Measurements from ENCODE around the gene KANK4.
"Not testable (repeated sequence)": the region's sequence is repeated elsewhere in the genome, so short reads cannot be mapped to it uniquely, and the experiment has no call there.

KANK4 gene

GRCh38 chr1:62240651-62241370 lies 78.4 kb downstream of the KANK4 start:
- Histone ChIP-seq H3K36me3 (ENCODE audit: insufficient read depth, low read length) (no peaks in the 10 kb centered on the region), H3K27me3 (ENCODE audit: control insufficient read depth, insufficient read depth, low read length) (no peaks in the 10 kb centered on the region), H3K9ac (ENCODE audit: low read depth, low read length) (no peak overlapping the region), H3K4me2 (ENCODE audit: low read length) (no peak overlapping the region), H3K4me3 (ENCODE audit: low read length) (no peak overlapping the region), H3K9me3 (replicated peaks; ENCODE audit: low read length) (no peaks in the 10 kb centered on the region), H3K4me1 (ENCODE audit: control insufficient read depth, insufficient read depth, low read length) (peaks cover 13% of the 10 kb centered on the region)

- not testable (repeated sequence) for H3K9ac ChIP-seq (ENCODE audit: low read depth, low read length); H3K27me3 ChIP-seq (ENCODE audit: control insufficient read depth, insufficient read depth, low read length); H3K4me3 ChIP-seq (ENCODE audit: low read length); H3K4me2 ChIP-seq (ENCODE audit: low read length); H3K9me3 ChIP-seq (replicated peaks; ENCODE audit: low read length); H3K36me3 ChIP-seq (ENCODE audit: insufficient read depth, low read length)
- H3K4me1 ChIP-seq (ENCODE audit: control insufficient read depth, insufficient read depth, low read length) = peaks cover 13% of the 10 kb centered on the region
These were observed 79.4 kb downstream of the KANK4 start for GRCh38 chr1:62239652-62240403.

GRCh38 chr1:62238507-62238906 lies 80.7 kb downstream of the KANK4 start:
- Histone ChIP-seq H3K36me3 (ENCODE audit: insufficient read depth, low read length) (no peaks in the 10 kb centered on the region), H3K4me3 (ENCODE audit: low read length) (no peak overlapping the region), H3K4me1 (ENCODE audit: control insufficient read depth, insufficient read depth, low read length) (peaks cover 13% of the 10 kb centered on the region), H3K4me2 (ENCODE audit: low read length) (no peak overlapping the region), H3K9ac (ENCODE audit: low read depth, low read length) (no peak overlapping the region), H3K9me3 (replicated peaks; ENCODE audit: low read length) (no peaks in the 10 kb centered on the region), H3K27me3 (ENCODE audit: control insufficient read depth, insufficient read depth, low read length) (no peaks in the 10 kb centered on the region)

- Histone ChIP-seq H3K4me3 (ENCODE audit: low read length) (no peak overlapping the region), H3K27me3 (ENCODE audit: control insufficient read depth, insufficient read depth, low read length) (no peaks in the 10 kb centered on the region), H3K36me3 (ENCODE audit: insufficient read depth, low read length) (no peaks in the 10 kb centered on the region), H3K4me1 (ENCODE audit: control insufficient read depth, insufficient read depth, low read length) (peaks cover 15% of the 10 kb centered on the region), H3K4me2 (ENCODE audit: low read length) (no peak overlapping the region), H3K9me3 (replicated peaks; ENCODE audit: low read length) (no peaks in the 10 kb centered on the region), H3K9ac (ENCODE audit: low read depth, low read length) (no peak overlapping the region)
These were observed 81.3 kb downstream of the KANK4 start for GRCh38 chr1:62237950-62238374.

GRCh38 chr1:62237361-62237760 lies 81.9 kb downstream of the KANK4 start:
- Histone ChIP-seq H3K9ac (ENCODE audit: low read depth, low read length) (no peak overlapping the region), H3K4me1 (ENCODE audit: control insufficient read depth, insufficient read depth, low read length) (peaks cover 19% of the 10 kb centered on the region), H3K36me3 (ENCODE audit: insufficient read depth, low read length) (no peaks in the 10 kb centered on the region)

GRCh38 chr1:62235576-62235975 lies 83.7 kb downstream of the KANK4 start:
- no peak overlapping the region for H3K4me2 ChIP-seq (ENCODE audit: low read length)
- H3K36me3 ChIP-seq (ENCODE audit: insufficient read depth, low read length) = no peaks in the 10 kb centered on the region
- no peaks in the 10 kb centered on the region for H3K9me3 ChIP-seq (replicated peaks; ENCODE audit: low read length)
- no peaks in the 10 kb centered on the region for H3K27me3 ChIP-seq (ENCODE audit: control insufficient read depth, insufficient read depth, low read length)
- H3K9ac ChIP-seq (ENCODE audit: low read depth, low read length) = no peak overlapping the region
- no peak overlapping the region for H3K4me3 ChIP-seq (ENCODE audit: low read length)
- H3K4me1 ChIP-seq (ENCODE audit: control insufficient read depth, insufficient read depth, low read length) = peaks cover 27% of the 10 kb centered on the region

More at GRCh38 chr1:62237361-62237760, 81.9 kb downstream of the KANK4 start:
- no peaks in the 10 kb centered on the region for H3K27me3 ChIP-seq (ENCODE audit: control insufficient read depth, insufficient read depth, low read length)
- no peaks in the 10 kb centered on the region for H3K9me3 ChIP-seq (replicated peaks; ENCODE audit: low read length)
- no peak overlapping the region for H3K4me3 ChIP-seq (ENCODE audit: low read length)
- H3K4me2 ChIP-seq (ENCODE audit: low read length) = no peak overlapping the region

GRCh38 chr1:62234688-62235087 lies 84.5 kb downstream of the KANK4 start:
- Histone ChIP-seq H3K4me2 (ENCODE audit: low read length) (no peak overlapping the region), H3K36me3 (ENCODE audit: insufficient read depth, low read length) (no peaks in the 10 kb centered on the region), H3K27me3 (ENCODE audit: control insufficient read depth, insufficient read depth, low read length) (no peaks in the 10 kb centered on the region), H3K9ac (ENCODE audit: low read depth, low read length) (no peak overlapping the region), H3K4me3 (ENCODE audit: low read length) (no peak overlapping the region), H3K9me3 (replicated peaks; ENCODE audit: low read length) (no peaks in the 10 kb centered on the region), H3K4me1 (ENCODE audit: control insufficient read depth, insufficient read depth, low read length) (peaks cover 34% of the 10 kb centered on the region)

- peaks cover 40% of the 10 kb centered on the region for H3K4me1 ChIP-seq (ENCODE audit: control insufficient read depth, insufficient read depth, low read length)
- no peak overlapping the region for H3K4me3 ChIP-seq (ENCODE audit: low read length)
- no peaks in the 10 kb centered on the region for H3K9me3 ChIP-seq (replicated peaks; ENCODE audit: low read length)
- H3K9ac ChIP-seq (ENCODE audit: low read depth, low read length) = no peak overlapping the region
- no peak overlapping the region for H3K4me2 ChIP-seq (ENCODE audit: low read length)
- no peaks in the 10 kb centered on the region for H3K36me3 ChIP-seq (ENCODE audit: insufficient read depth, low read length)
- no peaks in the 10 kb centered on the region for H3K27me3 ChIP-seq (ENCODE audit: control insufficient read depth, insufficient read depth, low read length)
These were observed 85.2 kb downstream of the KANK4 start for GRCh38 chr1:62233926-62234450.

GRCh38 chr1:62232871-62233278 lies 86.4 kb downstream of the KANK4 start:
- Histone ChIP-seq H3K36me3 (ENCODE audit: insufficient read depth, low read length) (no peaks in the 10 kb centered on the region), H3K4me2 (ENCODE audit: low read length) (no peak overlapping the region), H3K9ac (ENCODE audit: low read depth, low read length) (no peak overlapping the region), H3K4me1 (ENCODE audit: control insufficient read depth, insufficient read depth, low read length) (peaks cover 39% of the 10 kb centered on the region), H3K27me3 (ENCODE audit: control insufficient read depth, insufficient read depth, low read length) (no peaks in the 10 kb centered on the region), H3K9me3 (replicated peaks; ENCODE audit: low read length) (no peaks in the 10 kb centered on the region), H3K4me3 (ENCODE audit: low read length) (no peak overlapping the region)

GRCh38 chr1:62230718-62231117 lies 88.5 kb downstream of the KANK4 start:
- Histone ChIP-seq H3K4me3 (ENCODE audit: low read length) (no peak overlapping the region), H3K4me1 (ENCODE audit: control insufficient read depth, insufficient read depth, low read length) (peaks cover 29% of the 10 kb centered on the region), H3K4me2 (ENCODE audit: low read length) (no peak overlapping the region), H3K36me3 (ENCODE audit: insufficient read depth, low read length) (no peaks in the 10 kb centered on the region), H3K9me3 (replicated peaks; ENCODE audit: low read length) (no peaks in the 10 kb centered on the region), H3K9ac (ENCODE audit: low read depth, low read length) (no peak overlapping the region), H3K27me3 (ENCODE audit: control insufficient read depth, insufficient read depth, low read length) (no peaks in the 10 kb centered on the region)

GRCh38 chr1:62229932-62230331 lies 89.3 kb downstream of the KANK4 start:
- peaks cover 29% of the 10 kb centered on the region for H3K4me1 ChIP-seq (ENCODE audit: control insufficient read depth, insufficient read depth, low read length)
- no peaks in the 10 kb centered on the region for H3K36me3 ChIP-seq (ENCODE audit: insufficient read depth, low read length)
- H3K9me3 ChIP-seq (replicated peaks; ENCODE audit: low read length) = no peaks in the 10 kb centered on the region
- H3K4me3 ChIP-seq (ENCODE audit: low read length) = no peak overlapping the region
- H3K9ac ChIP-seq (ENCODE audit: low read depth, low read length) = no peak overlapping the region
- no peaks in the 10 kb centered on the region for H3K27me3 ChIP-seq (ENCODE audit: control insufficient read depth, insufficient read depth, low read length)
- H3K4me2 ChIP-seq (ENCODE audit: low read length) = no peak overlapping the region
